K562 (cell line): ENCODE results near the gene RNF115. TPM values are rescaled to one million over a fixed set of nuclear protein-coding genes. Genes with fewer than 3 reads are reported as not detected.
A peak's percentile ranks its signal among the peaks of the same experiment; 100 is the strongest.

Experiments
- ARID1B ChIP-seq: fragments of 450-650 bp; IDR thresholded peaks from 2 replicates; pipeline ENCODE4 v1.6.1; 2016; ENCODE audit warnings: antibody characterized with exemption, mild to moderate bottlenecking, inconsistent platforms
- HDAC2 ChIP-seq: fragments of 450-650 bp; IDR thresholded peaks from 2 replicates; pipeline ENCODE4 v1.6.1; 2016; ENCODE audit warnings: mild to moderate bottlenecking
- HDAC3 ChIP-seq: fragments of 450-650 bp; IDR thresholded peaks from 2 replicates; pipeline ENCODE4 v1.6.1; 2018; ENCODE audit warnings: borderline replicate concordance, mild to moderate bottlenecking, moderate library complexity; ENCODE audit not compliant: partially characterized antibody
- HDGF ChIP-seq: fragments of 450-650 bp; IDR thresholded peaks from 2 replicates; pipeline ENCODE4 v1.6.1; 2016
- HNRNPL ChIP-seq: fragments of 200-400 bp; formaldehyde crosslinking; IDR thresholded peaks from 2 replicates; pipeline ENCODE4 v1.6.1; 2017; ENCODE audit warnings: low read depth, mild to moderate bottlenecking, low read length
- NR2C2 ChIP-seq, 2 experiments: fragments of 200-800 bp in 1 of 2; sonication (Bioruptor generic) in 1 of 2; sonication (generic) in 1 of 2; formaldehyde crosslinking in 1 of 2; IDR thresholded peaks; 2 replicates each; pipeline versions ENCODE4 v1.6.1 to v1.8.0; 2016 to 2022; ENCODE audit warnings: mild to moderate bottlenecking in 1 of 2, missing compliant biosample characterization in 1 of 2, missing genetic modification characterization in 1 of 2, missing genetic modification reagents in 1 of 2
- RFX7 ChIP-seq: fragments of 250-450 bp; sonication (Bioruptor Pico); IDR thresholded peaks from 2 replicates; pipeline ENCODE4 v1.5.1; 2021; ENCODE audit warnings: mild to moderate bottlenecking
- SMAD4 ChIP-seq: fragments of 250-450 bp; sonication (Bioruptor Pico); conservative IDR thresholded peaks from 2 replicates; pipeline ENCODE4 v1.8.0; 2021; ENCODE audit warnings: inconsistent platforms, mild to moderate bottlenecking, moderate library complexity
- ZNF408 ChIP-seq: fragments of 250-450 bp; sonication (Bioruptor Pico); IDR thresholded peaks from 2 replicates; pipeline ENCODE4 v1.4.0; 2020; ENCODE audit warnings: low read depth, mild to moderate bottlenecking, moderate library complexity
- ZNF592 ChIP-seq: fragments of 450-650 bp; IDR thresholded peaks from 2 replicates; pipeline ENCODE4 v1.6.1; 2017; ENCODE audit warnings: antibody characterized with exemption, mild to moderate bottlenecking
- ZNF609 ChIP-seq: sonication (generic); formaldehyde crosslinking; IDR thresholded peaks from 2 replicates; pipeline ENCODE4 v1.8.1; 2023; ENCODE audit warnings: missing genetic modification reagents, mild to moderate bottlenecking, borderline replicate concordance
- ZNF644 ChIP-seq: fragments of 200-800 bp; sonication (Bioruptor generic); IDR thresholded peaks from 2 replicates; pipeline ENCODE4 v1.6.1; 2016; ENCODE audit warnings: low read depth, missing genetic modification characterization, missing compliant biosample characterization
- ZNF699 ChIP-seq: fragments of 250-450 bp; sonication (Bioruptor Pico); IDR thresholded peaks from 2 replicates; pipeline ENCODE4 v1.8.0; 2021; ENCODE audit warnings: mild to moderate bottlenecking, moderate library complexity; ENCODE audit not compliant: insufficient replicate concordance
- polyA plus RNA-seq, 8 experiments: library from polyadenylated mRNA; depleted of rRNA in 4 of 8; stranded (reverse) in 5 of 8; unstranded in 3 of 8; fragments of >200 nt; fragmentation: Nextera tagmentation in 2 of 8; fragmentation: Illumina TruSeq in 1 of 8; extraction: Ambion mirVana in 2 of 8; extraction: Trizol in 1 of 8; gene quantifications; 2 replicates each; pipeline versions ENCODE4 v1.2.1 to v1.2.3, GENCODE V29; 2011 to 2014; ENCODE audit warnings: inconsistent platforms in 1 of 8, missing spikeins in 1 of 8
- total RNA-seq, 7 experiments: library from RNA; depleted of rRNA in 6 of 7; stranded (reverse); fragments of >200 nt in 6 of 7; fragmentation: Illumina TruSeq in 2 of 7; extraction: Trizol in 2 of 7; gene quantifications; 2 replicates each; pipeline versions ENCODE4 v1.2.1 to v1.2.3, GENCODE V29; 2011 to 2021; ENCODE audit warnings: low replicate concordance in 1 of 7
- TF ChIP-seq, protein P1 (sequence below): fragments of 200-800 bp; sonication (Bioruptor generic); IDR thresholded peaks from 2 replicates; pipeline ENCODE4 v1.6.1; 2017; ENCODE audit warnings: missing genetic modification characterization, missing compliant biosample characterization
- TF ChIP-seq, protein P2 (sequence below): fragments of 450-650 bp; formaldehyde crosslinking; IDR thresholded peaks from 2 replicates; pipeline ENCODE4 v1.4.0; 2020; ENCODE audit warnings: mild to moderate bottlenecking, moderate library complexity

Gene RNF115
- total and polyA plus RNA-seq, 9 of the 15 experiments (the other 6 are each of a cell fraction or from before 2014, with no cell fraction given): 1.9 to 14.3 (median 9.5) TPM

DNA sequence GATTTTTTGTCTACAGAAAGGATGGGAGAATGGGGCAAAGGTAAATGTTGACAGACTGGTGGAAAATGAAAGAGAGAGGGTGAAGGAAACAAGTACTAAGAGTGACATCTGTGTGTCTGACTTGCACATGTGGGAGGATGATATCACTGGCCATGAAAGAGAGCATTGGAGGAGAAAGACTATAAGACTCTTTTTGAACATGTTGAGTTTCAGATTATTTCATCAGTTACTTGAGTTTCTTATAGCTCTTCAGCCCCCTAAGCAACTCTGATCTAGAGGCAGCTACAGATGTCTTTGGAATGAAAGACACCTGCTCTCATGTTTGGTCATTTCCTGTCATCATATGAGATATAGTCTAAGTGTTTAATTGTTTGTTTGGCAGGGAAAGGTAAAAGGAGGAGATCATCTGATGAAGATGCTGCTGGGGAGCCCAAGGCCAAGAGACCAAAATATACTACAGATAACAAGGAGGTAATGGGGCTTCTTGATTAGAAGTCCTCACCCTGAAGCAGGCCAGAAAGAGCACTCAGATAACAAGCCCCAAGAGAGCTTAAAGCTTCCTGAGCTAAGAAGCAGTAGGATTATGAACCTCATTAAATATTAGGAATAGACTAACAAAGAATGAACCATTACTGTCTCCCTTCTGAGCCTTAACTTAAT is 4.6 kb upstream of the RNF115 start (continued):
- TF ChIP-seq ZNF609 (CRISPR knock-in tag): no peak
- TF ChIP-seq, protein P1, sequence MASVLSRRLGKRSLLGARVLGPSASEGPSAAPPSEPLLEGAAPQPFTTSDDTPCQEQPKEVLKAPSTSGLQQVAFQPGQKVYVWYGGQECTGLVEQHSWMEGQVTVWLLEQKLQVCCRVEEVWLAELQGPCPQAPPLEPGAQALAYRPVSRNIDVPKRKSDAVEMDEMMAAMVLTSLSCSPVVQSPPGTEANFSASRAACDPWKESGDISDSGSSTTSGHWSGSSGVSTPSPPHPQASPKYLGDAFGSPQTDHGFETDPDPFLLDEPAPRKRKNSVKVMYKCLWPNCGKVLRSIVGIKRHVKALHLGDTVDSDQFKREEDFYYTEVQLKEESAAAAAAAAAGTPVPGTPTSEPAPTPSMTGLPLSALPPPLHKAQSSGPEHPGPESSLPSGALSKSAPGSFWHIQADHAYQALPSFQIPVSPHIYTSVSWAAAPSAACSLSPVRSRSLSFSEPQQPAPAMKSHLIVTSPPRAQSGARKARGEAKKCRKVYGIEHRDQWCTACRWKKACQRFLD (CRISPR knock-in tag): peak; percentile 46; the same call in 1 of the 2 replicates
- TF ChIP-seq ZNF699 (CRISPR knock-in tag): no peak
- no peak for TF ChIP-seq HNRNPL
- peak; percentile 47; the same call in 1 of the 2 replicates for TF ChIP-seq ARID1B
- no peak for TF ChIP-seq ZNF644
- TF ChIP-seq ZNF408: no peak
- no peak for TF ChIP-seq HDGF
- TF ChIP-seq ZNF592: 0 out of 2 replicates have a peak, but pooled peaks have one; percentile 30
- 0 out of 2 replicates have a peak, but pooled peaks have one; percentile 27 for TF ChIP-seq SMAD4 (CRISPR knock-in tag)
- TF ChIP-seq HDAC3: no peak
- TF ChIP-seq RFX7 (CRISPR knock-in tag): no peak
- no peak for TF ChIP-seq NR2C2 (CRISPR knock-in tag; IDR thresholded peaks at IDR 0.05)
- no peak for TF ChIP-seq NR2C2 (tag; IDR thresholded peaks at IDR 0.05)
- TF ChIP-seq HDAC2: no peak
- TF ChIP-seq, protein P2, sequence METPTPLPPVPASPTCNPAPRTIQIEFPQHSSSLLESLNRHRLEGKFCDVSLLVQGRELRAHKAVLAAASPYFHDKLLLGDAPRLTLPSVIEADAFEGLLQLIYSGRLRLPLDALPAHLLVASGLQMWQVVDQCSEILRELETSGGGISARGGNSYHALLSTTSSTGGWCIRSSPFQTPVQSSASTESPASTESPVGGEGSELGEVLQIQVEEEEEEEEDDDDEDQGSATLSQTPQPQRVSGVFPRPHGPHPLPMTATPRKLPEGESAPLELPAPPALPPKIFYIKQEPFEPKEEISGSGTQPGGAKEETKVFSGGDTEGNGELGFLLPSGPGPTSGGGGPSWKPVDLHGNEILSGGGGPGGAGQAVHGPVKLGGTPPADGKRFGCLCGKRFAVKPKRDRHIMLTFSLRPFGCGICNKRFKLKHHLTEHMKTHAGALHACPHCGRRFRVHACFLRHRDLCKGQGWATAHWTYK (CRISPR knock-in tag): no peak
